ENCODE measurements around the gene SPRY2.
A peak's percentile ranks its signal among the peaks of the same experiment; 100 is the strongest.

SPRY2 gene

DNA sequence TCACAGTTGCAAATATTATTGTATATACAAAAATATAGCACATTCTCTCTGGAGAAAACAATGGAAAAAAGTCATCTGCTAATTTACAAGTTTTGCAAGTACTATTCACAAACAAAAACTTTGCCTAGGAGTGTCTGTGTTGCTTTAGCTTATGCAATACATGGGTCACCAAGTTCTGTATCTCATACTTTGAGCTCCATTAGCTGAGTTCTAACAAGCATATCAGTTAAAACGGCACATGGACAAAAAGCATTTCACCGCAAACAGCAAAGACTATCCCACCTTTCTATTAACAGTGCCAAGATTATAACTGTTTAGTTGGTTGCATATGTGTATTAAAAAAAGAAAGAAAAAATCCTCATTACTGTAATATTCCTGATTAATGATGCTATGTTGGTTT, 4.6 kb downstream of the SPRY2 start:
- Histone ChIP-seq H3K27ac (ENCODE audit: poor library complexity, severe bottlenecking) (no peak overlapping the region), H3K36me3 (ENCODE audit: low read depth) (peaks cover 24% of the 10 kb centered on the region), H3K9me3 (ENCODE audit: severe bottlenecking) (no peaks in the 10 kb centered on the region), H3K4me1 (ENCODE audit: insufficient read depth, poor library complexity, severe bottlenecking) (peaks cover 31% of the 10 kb centered on the region), H3K27me3 (ENCODE audit: insufficient read depth, poor library complexity, severe bottlenecking) (no peaks in the 10 kb centered on the region), H3K4me3 (ENCODE audit: severe bottlenecking) (no peak overlapping the region)
- TF ChIP-seq, protein P1, sequence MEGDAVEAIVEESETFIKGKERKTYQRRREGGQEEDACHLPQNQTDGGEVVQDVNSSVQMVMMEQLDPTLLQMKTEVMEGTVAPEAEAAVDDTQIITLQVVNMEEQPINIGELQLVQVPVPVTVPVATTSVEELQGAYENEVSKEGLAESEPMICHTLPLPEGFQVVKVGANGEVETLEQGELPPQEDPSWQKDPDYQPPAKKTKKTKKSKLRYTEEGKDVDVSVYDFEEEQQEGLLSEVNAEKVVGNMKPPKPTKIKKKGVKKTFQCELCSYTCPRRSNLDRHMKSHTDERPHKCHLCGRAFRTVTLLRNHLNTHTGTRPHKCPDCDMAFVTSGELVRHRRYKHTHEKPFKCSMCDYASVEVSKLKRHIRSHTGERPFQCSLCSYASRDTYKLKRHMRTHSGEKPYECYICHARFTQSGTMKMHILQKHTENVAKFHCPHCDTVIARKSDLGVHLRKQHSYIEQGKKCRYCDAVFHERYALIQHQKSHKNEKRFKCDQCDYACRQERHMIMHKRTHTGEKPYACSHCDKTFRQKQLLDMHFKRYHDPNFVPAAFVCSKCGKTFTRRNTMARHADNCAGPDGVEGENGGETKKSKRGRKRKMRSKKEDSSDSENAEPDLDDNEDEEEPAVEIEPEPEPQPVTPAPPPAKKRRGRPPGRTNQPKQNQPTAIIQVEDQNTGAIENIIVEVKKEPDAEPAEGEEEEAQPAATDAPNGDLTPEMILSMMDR (IDR thresholded peaks at IDR 0.05; ENCODE audit: poor library complexity, severe bottlenecking) = no peak
- ATAC-seq (ENCODE audit: low read depth) (no peak), DNase-seq (ENCODE audit: low spot score) (no peak)

DNA sequence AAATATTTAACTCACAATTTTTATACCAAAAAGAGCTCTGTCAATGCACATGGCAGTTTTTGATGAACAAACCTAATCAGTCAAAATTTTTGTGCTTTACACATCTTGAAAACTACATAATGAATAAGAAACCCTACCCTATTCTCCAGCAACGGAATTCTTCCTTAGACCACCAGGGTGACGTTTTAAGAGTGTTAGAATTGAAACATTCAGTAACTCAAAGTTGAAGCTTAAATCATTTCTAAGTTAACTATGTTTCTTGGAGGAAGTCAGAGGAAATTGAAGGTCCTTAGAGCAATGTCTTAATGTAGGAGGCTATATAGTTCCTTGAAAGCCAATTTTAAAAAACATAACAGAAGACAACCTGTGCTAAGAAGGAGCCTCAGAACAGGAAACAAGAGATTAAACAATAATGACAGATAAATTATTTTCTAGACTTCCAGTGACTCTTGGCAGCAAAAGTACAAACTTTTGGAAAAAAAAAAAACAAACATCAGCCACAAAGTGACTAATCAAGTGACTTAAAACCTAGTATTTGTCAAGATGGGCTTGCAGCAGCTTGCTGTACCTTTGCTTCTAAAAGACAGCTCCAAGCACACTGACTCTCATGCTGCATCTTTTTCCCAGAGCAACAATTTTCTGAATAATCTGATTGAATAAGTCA, 6.2 kb downstream of the SPRY2 start:
- Histone ChIP-seq H3K36me3 (ENCODE audit: low read depth) (peaks cover 24% of the 10 kb centered on the region), H3K27ac (ENCODE audit: poor library complexity, severe bottlenecking) (peak overlapping the region; percentile 39), H3K9me3 (ENCODE audit: severe bottlenecking) (no peaks in the 10 kb centered on the region), H3K4me1 (ENCODE audit: insufficient read depth, poor library complexity, severe bottlenecking) (peaks cover 31% of the 10 kb centered on the region), H3K4me3 (ENCODE audit: severe bottlenecking) (no peak overlapping the region), H3K27me3 (ENCODE audit: insufficient read depth, poor library complexity, severe bottlenecking) (no peaks in the 10 kb centered on the region)
- no peak for ATAC-seq (ENCODE audit: low read depth)
- TF ChIP-seq, protein P1 (IDR thresholded peaks at IDR 0.05; ENCODE audit: poor library complexity, severe bottlenecking) = no peak
- no peak for DNase-seq (ENCODE audit: low spot score)

DNA sequence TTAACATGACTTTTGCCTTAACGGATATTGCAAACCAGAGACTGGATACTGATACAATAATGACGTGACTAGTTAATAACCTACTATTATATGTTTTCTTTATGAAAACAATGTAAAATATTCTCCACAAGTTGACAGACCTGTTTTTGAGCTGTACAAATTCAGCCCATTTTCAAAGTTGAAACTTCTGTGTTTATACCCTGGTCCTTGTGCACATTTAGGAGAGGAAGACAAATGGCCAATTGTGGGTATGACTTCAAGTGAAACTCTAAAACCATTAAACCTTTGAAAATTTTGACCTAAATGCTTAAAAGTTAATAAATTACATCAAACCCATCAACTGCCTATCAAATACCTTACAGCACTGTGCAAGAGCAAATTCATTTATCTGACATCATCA, 8.9 kb downstream of the SPRY2 start:
- TF ChIP-seq, protein P1 (IDR thresholded peaks at IDR 0.05; ENCODE audit: poor library complexity, severe bottlenecking) = no peak
- Histone ChIP-seq H3K36me3 (ENCODE audit: low read depth) (peaks cover 19% of the 10 kb centered on the region), H3K27me3 (ENCODE audit: insufficient read depth, poor library complexity, severe bottlenecking) (no peaks in the 10 kb centered on the region), H3K27ac (ENCODE audit: poor library complexity, severe bottlenecking) (no peak overlapping the region), H3K4me3 (ENCODE audit: severe bottlenecking) (no peak overlapping the region), H3K4me1 (ENCODE audit: insufficient read depth, poor library complexity, severe bottlenecking) (peaks cover 27% of the 10 kb centered on the region), H3K9me3 (ENCODE audit: severe bottlenecking) (no peaks in the 10 kb centered on the region)
- DNase-seq (ENCODE audit: low spot score) (no peak), ATAC-seq (ENCODE audit: low read depth) (no peak)

DNA sequence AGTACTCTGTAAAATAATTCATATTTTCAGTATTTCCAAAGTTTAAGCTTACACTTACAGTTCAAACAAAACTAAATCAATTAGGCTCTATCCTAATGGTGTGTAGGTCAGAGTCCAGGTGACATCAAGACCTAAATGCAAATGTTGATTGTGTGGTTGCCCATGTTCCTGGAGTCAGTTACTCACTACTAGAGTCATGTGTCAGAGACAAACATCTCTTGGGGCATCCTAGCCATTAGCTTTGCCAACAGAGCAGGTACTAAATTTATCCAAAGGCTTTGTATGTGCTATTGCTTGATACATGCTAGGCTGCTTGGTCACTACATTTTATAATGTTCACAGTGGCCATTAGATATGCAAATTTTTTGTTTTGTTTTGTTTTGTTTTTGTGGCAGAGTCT, 11.7 kb downstream of the SPRY2 start:
- H3K9me3 ChIP-seq (ENCODE audit: severe bottlenecking) = no peaks in the 10 kb centered on the region
- TF ChIP-seq, protein P1 (IDR thresholded peaks at IDR 0.05; ENCODE audit: poor library complexity, severe bottlenecking) = no peak
- no peak overlapping the region for H3K27ac ChIP-seq (ENCODE audit: poor library complexity, severe bottlenecking)
- H3K27me3 ChIP-seq (ENCODE audit: insufficient read depth, poor library complexity, severe bottlenecking) = no peaks in the 10 kb centered on the region
- no peaks in the 10 kb centered on the region for H3K4me1 ChIP-seq (ENCODE audit: insufficient read depth, poor library complexity, severe bottlenecking)
- H3K36me3 ChIP-seq (ENCODE audit: low read depth) = no peaks in the 10 kb centered on the region; the same call in none of the 2 replicates
- no peak overlapping the region for H3K4me3 ChIP-seq (ENCODE audit: severe bottlenecking)
- DNase-seq (ENCODE audit: low spot score) (no peak), ATAC-seq (ENCODE audit: low read depth) (no peak)

DNA sequence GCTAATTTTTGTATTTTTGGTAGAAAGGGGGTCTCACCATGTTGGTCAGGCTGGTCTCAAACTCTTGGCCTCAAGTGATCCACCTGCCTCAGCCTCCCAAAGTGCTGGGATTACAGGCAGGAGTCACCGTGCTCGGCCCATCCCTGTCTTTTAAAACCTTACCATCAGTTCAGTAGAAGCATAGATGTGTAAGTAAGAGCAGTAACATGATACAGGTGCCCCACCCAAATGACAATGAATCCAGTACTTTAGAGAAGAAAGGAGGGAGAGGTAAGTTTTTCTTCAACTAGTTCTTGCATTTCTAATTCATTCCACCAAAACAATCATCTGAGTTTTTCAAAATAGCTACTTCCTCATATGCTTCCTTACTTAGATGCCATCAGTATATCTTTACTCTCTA, 21.9 kb downstream of the SPRY2 start:
- no peaks in the 10 kb centered on the region for H3K4me1 ChIP-seq (ENCODE audit: insufficient read depth, poor library complexity, severe bottlenecking)
- no peak overlapping the region for H3K27ac ChIP-seq (ENCODE audit: poor library complexity, severe bottlenecking)
- no peaks in the 10 kb centered on the region for H3K27me3 ChIP-seq (ENCODE audit: insufficient read depth, poor library complexity, severe bottlenecking)
- H3K9me3 ChIP-seq (ENCODE audit: severe bottlenecking) = no peaks in the 10 kb centered on the region
- DNase-seq (ENCODE audit: low spot score) (no peak), ATAC-seq (ENCODE audit: low read depth) (no peak)
- H3K36me3 ChIP-seq (ENCODE audit: low read depth) = no peaks in the 10 kb centered on the region
- H3K4me3 ChIP-seq (ENCODE audit: severe bottlenecking) = no peak overlapping the region
- TF ChIP-seq, protein P1 (IDR thresholded peaks at IDR 0.05; ENCODE audit: poor library complexity, severe bottlenecking) = no peak

Measured in RWPE2 (cell line).